Fibroblast of pulmonary artery (primary cell): ENCODE measurements around the gene ADORA2A.

ENCODE experiments used
- DNase-seq: peaks from one replicate; pipeline ENCODE4 v3.0.0-alpha.2; 2010; ENCODE audit warnings: low read depth
- H3K4me3 ChIP-seq: replicated peaks from 2 replicates; pipeline ENCODE4 v1.5.1; 2011; ENCODE audit warnings: low read depth, mild to moderate bottlenecking, control low read depth, low read length, moderate library complexity
- CTCF ChIP-seq: IDR thresholded peaks from 2 replicates; pipeline ENCODE4 v1.5.1; 2011; ENCODE audit warnings: mild to moderate bottlenecking, control low read depth, low read length, inconsistent platforms; ENCODE audit errors: missing control alignments

ADORA2A gene

GRCh38 chr22:24435861-24436371 is 8.5 kb downstream of the ADORA2A start:
- no peak overlapping the region for H3K4me3 ChIP-seq
- peak; percentile 39 for DNase-seq
- no peak for TF ChIP-seq CTCF

DNA sequence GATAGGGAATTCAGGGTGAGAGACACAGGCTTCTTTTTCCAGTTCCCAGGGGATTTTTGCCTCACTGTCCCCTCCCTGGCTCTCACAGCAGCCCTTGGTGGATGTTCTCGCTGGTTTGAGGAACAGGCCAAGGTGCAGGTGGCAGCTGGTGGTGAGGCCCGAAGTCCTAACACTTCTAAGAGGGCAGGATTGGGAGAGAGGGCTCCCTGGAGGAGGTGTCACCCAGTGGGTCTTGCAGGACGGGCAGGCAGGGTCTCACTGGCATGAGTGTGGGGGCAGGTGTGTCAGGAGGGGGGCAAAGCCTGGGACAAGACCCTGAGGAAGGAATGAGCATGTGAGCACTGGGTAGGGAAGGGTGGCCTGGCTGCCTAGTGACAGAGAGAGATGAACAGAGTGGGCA is 9.2 kb downstream of the ADORA2A start:
- no peak for DNase-seq
- H3K4me3 ChIP-seq: no peak overlapping the region
- TF ChIP-seq CTCF: no peak

GRCh38 chr22:24437091-24437490 is 9.7 kb downstream of the ADORA2A start:
- no peak overlapping the region for H3K4me3 ChIP-seq
- DNase-seq: no peak
- TF ChIP-seq CTCF: no peak

GRCh38 chr22:24437741-24438328 is 10.4 kb downstream of the ADORA2A start:
- TF ChIP-seq CTCF: peak; percentile 27
- H3K4me3 ChIP-seq: no peak overlapping the region
- DNase-seq: no peak

GRCh38 chr22:24440270-24440717 is 12.9 kb downstream of the ADORA2A start:
- H3K4me3 ChIP-seq: no peak overlapping the region
- no peak for DNase-seq
- no peak for TF ChIP-seq CTCF

DNA sequence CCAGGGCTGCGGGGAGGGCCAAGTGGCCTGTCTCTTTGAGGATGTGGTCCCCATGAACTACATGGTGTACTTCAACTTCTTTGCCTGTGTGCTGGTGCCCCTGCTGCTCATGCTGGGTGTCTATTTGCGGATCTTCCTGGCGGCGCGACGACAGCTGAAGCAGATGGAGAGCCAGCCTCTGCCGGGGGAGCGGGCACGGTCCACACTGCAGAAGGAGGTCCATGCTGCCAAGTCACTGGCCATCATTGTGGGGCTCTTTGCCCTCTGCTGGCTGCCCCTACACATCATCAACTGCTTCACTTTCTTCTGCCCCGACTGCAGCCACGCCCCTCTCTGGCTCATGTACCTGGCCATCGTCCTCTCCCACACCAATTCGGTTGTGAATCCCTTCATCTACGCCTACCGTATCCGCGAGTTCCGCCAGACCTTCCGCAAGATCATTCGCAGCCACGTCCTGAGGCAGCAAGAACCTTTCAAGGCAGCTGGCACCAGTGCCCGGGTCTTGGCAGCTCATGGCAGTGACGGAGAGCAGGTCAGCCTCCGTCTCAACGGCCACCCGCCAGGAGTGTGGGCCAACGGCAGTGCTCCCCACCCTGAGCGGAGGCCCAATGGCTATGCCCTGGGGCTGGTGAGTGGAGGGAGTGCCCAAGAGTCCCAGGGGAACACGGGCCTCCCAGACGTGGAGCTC is 13.5 kb downstream of the ADORA2A start:
- DNase-seq: no peak
- no peak overlapping the region for H3K4me3 ChIP-seq
- no peak for TF ChIP-seq CTCF
